ENCODE measurements around the gene NDUFA7.

The NDUFA7 gene

DNA sequence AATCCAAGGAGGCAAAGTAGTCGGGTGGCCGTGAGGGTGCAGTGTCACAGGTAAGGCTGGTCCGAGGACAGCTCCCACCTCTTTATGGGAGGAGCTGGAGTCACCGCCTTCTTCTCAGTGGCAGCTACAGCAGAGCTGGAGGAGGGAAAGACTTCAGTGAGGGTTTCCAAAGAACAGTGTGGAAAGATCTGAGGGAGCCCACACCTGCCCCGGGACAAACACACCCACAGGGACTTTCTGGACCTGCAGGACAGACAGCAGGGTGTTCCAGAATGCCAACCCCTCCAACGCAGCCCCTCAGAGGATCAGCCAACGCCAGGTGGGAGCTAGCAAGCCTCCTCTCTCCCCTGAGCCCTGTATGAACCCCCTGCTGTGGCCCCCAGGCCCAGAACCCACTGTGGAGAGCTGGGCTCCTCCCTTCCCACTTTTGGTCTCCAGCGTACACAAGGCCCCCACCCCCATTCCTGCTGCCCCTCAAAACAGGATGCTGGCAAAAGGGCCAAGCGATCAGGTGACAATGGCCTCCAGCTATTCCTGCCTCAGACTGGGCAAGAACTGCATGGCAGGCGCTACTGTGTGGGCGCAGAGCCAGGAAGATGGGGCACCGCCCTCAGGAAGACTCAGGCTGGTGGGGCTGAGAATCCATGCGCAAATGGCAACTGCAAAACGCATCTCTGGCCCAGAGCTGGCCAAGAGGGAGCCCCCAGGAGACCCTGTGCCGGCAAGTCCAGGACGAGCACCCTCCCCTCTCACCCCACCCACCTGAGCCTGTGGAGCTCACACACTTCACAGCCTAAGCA, 9.5 kb downstream of the NDUFA7 start (continued):
- TF ChIP-seq ZNF596 (tag by site-specific recombination; IDR thresholded peaks at IDR 0.05) = no peak
- TF ChIP-seq, protein P1, sequence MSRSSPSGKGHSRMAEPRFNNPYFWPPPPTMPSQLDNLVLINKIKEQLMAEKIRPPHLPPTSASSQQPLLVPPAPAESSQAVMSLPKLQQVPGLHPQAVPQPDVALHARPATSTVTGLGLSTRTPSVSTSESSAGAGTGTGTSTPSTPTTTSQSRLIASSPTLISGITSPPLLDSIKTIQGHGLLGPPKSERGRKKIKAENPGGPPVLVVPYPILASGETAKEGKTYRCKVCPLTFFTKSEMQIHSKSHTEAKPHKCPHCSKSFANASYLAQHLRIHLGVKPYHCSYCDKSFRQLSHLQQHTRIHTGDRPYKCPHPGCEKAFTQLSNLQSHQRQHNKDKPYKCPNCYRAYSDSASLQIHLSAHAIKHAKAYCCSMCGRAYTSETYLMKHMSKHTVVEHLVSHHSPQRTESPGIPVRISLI (tag by site-specific recombination; IDR thresholded peaks at IDR 0.05) = no peak
- no peak for TF ChIP-seq KLF9 (tag by site-specific recombination; IDR thresholded peaks at IDR 0.05; ENCODE audit: low read depth)
- no peak for TF ChIP-seq GLI2 (tag by site-specific recombination; IDR thresholded peaks at IDR 0.05; ENCODE audit: borderline replicate concordance, low read depth)
- TF ChIP-seq ZNF133 (tag by site-specific recombination; IDR thresholded peaks at IDR 0.05) = no peak
- TF ChIP-seq GLIS2 (tag by site-specific recombination; IDR thresholded peaks at IDR 0.05) = 0 out of 2 replicates have a peak, but pooled peaks have one; percentile 5
- peak; percentile 72 for TF ChIP-seq KLF1 (tag by site-specific recombination; IDR thresholded peaks at IDR 0.05)
- TF ChIP-seq ZFHX2 (tag by site-specific recombination; conservative IDR thresholded peaks at IDR 0.05) = peak; percentile 27; the same call in 1 of the 2 replicates
- no peak for TF ChIP-seq ZNF155 (tag by site-specific recombination; IDR thresholded peaks at IDR 0.05)
- TF ChIP-seq, protein P2, sequence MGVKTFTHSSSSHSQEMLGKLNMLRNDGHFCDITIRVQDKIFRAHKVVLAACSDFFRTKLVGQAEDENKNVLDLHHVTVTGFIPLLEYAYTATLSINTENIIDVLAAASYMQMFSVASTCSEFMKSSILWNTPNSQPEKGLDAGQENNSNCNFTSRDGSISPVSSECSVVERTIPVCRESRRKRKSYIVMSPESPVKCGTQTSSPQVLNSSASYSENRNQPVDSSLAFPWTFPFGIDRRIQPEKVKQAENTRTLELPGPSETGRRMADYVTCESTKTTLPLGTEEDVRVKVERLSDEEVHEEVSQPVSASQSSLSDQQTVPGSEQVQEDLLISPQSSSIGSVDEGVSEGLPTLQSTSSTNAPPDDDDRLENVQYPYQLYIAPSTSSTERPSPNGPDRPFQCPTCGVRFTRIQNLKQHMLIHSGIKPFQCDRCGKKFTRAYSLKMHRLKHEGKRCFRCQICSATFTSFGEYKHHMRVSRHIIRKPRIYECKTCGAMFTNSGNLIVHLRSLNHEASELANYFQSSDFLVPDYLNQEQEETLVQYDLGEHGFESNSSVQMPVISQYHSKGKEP (tag by site-specific recombination; IDR thresholded peaks at IDR 0.05) = peak; percentile 68; the same call in 1 of the 2 replicates
- no peak for TF ChIP-seq ZNF311 (tag by site-specific recombination; IDR thresholded peaks at IDR 0.05; ENCODE audit: borderline replicate concordance)
- no peak for TF ChIP-seq ZNF146 (tag by site-specific recombination; IDR thresholded peaks at IDR 0.05)
- TF ChIP-seq ZNF324 (tag by site-specific recombination; IDR thresholded peaks at IDR 0.05) = no peak

DNA sequence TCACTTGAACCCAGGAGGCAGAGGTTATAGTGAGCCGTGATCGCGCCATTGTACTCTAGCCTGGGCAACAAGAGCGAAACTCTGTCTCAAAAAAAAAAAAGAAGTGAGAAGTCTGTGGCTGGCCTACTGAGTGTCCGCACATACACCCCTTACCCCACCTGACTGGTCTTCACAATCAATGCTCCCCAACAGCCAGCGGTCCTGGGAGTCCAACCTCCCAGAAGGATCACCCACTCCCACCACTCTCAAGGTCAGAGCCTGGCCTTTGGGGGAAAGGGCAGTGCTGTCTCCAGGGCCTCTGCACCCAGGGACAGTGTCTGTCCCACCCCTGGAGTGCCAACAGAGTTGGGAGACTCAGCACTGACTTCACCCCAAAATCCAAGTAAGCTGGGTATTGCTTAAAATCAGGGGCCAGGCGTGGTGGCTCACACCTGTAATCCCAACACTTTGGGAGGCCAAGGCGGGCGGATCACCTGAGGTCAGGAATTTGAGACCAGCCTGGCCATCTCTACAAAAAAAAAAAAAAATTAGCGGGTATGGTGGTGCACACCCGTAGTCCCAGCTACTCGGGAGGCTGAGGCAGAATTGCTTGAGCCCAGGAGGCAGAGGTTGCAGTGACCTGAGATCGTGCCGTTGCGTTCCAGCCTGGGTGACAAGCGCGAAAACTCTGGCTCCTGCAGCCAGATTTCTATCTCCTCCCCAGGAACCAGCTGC, 10.7 kb downstream of the NDUFA7 start:
- ChIA-PET CTCF (interaction anchor here (0.5 to 0.7 kb wide), 2 partner anchors 40 to 338 kb away, joined by 3 read pairs; no protein-coding TSS in a partner anchor), POLR2A (interaction anchor here (0.6 kb wide), 3 partner anchors 50 to 614 kb away, joined by 3 to 7 read pairs (median 4); no protein-coding TSS in a partner anchor)
- no peaks in the 10 kb centered on the region for H3K4me1 ChIP-seq (ENCODE audit: control insufficient read depth, insufficient read depth, low read length)
- H3K9me3 ChIP-seq (ENCODE audit: control insufficient read depth, insufficient read depth, low read depth, low read length) = no peaks in the 10 kb centered on the region
- H3K27ac ChIP-seq (ENCODE audit: extremely low read depth, low read depth, low read length) = no peak overlapping the region
- TF ChIP-seq, protein P3, sequence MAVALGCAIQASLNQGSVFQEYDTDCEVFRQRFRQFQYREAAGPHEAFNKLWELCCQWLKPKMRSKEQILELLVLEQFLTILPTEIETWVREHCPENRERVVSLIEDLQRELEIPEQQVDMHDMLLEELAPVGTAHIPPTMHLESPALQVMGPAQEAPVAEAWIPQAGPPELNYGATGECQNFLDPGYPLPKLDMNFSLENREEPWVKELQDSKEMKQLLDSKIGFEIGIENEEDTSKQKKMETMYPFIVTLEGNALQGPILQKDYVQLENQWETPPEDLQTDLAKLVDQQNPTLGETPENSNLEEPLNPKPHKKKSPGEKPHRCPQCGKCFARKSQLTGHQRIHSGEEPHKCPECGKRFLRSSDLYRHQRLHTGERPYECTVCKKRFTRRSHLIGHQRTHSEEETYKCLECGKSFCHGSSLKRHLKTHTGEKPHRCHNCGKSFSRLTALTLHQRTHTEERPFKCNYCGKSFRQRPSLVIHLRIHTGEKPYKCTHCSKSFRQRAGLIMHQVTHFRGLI (tag by site-specific recombination; IDR thresholded peaks at IDR 0.05) = no peak
- TF ChIP-seq ZNF529 (tag by site-specific recombination; IDR thresholded peaks at IDR 0.05; ENCODE audit: insufficient replicate concordance) = no peak
- no peak for TF ChIP-seq ZBTB20 (tag by site-specific recombination; IDR thresholded peaks at IDR 0.05)
- no peak for TF ChIP-seq GLIS2 (tag by site-specific recombination; IDR thresholded peaks at IDR 0.05)
- TF ChIP-seq ZNF266 (tag by site-specific recombination; IDR thresholded peaks at IDR 0.05; ENCODE audit: low read depth) = no peak
- TF ChIP-seq YY1 (tag by site-specific recombination; IDR thresholded peaks at IDR 0.05) = no peak
- peaks cover 19 to 55% of the 10 kb centered on the region in 2 experiments; a peak in 2 of 3 replicates for H3K36me3 ChIP-seq (ENCODE audit: control insufficient read depth in 2 of 2, insufficient read depth in 1 of 2, low read length in 2 of 2)
- no peak overlapping the region for H3K4me3 ChIP-seq (ENCODE audit: low read depth, low read length)
